ENCODE results near the gene KCNT2. TPM values are rescaled to one million over a fixed set of nuclear protein-coding genes. Genes with fewer than 3 reads are reported as not detected.

KCNT2 gene
- total and polyA plus RNA-seq, 2 of the 8 experiments (the other 6 are each of a cell fraction or from before 2014, with no cell fraction given), result 2.3 to 10.2 TPM

DNA sequence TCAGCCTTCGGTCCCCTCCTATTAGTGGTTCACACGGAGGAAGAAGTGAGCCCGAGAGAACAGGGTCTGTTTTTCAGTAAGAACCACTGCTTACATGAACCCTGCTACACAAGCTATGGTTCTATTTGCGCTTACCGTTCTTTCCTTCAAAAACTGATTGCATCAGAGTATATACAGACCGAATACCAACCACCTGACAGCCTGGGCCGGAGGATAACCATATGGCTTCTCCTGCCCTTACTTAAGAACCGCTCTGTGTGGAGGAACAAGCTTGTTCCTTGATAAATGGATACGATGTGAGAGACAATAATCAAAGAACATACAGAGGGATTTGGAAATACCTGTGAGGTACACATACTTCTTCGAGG, 1.1 kb upstream of the KCNT2 start (continued):
- TF ChIP-seq, protein P1, sequence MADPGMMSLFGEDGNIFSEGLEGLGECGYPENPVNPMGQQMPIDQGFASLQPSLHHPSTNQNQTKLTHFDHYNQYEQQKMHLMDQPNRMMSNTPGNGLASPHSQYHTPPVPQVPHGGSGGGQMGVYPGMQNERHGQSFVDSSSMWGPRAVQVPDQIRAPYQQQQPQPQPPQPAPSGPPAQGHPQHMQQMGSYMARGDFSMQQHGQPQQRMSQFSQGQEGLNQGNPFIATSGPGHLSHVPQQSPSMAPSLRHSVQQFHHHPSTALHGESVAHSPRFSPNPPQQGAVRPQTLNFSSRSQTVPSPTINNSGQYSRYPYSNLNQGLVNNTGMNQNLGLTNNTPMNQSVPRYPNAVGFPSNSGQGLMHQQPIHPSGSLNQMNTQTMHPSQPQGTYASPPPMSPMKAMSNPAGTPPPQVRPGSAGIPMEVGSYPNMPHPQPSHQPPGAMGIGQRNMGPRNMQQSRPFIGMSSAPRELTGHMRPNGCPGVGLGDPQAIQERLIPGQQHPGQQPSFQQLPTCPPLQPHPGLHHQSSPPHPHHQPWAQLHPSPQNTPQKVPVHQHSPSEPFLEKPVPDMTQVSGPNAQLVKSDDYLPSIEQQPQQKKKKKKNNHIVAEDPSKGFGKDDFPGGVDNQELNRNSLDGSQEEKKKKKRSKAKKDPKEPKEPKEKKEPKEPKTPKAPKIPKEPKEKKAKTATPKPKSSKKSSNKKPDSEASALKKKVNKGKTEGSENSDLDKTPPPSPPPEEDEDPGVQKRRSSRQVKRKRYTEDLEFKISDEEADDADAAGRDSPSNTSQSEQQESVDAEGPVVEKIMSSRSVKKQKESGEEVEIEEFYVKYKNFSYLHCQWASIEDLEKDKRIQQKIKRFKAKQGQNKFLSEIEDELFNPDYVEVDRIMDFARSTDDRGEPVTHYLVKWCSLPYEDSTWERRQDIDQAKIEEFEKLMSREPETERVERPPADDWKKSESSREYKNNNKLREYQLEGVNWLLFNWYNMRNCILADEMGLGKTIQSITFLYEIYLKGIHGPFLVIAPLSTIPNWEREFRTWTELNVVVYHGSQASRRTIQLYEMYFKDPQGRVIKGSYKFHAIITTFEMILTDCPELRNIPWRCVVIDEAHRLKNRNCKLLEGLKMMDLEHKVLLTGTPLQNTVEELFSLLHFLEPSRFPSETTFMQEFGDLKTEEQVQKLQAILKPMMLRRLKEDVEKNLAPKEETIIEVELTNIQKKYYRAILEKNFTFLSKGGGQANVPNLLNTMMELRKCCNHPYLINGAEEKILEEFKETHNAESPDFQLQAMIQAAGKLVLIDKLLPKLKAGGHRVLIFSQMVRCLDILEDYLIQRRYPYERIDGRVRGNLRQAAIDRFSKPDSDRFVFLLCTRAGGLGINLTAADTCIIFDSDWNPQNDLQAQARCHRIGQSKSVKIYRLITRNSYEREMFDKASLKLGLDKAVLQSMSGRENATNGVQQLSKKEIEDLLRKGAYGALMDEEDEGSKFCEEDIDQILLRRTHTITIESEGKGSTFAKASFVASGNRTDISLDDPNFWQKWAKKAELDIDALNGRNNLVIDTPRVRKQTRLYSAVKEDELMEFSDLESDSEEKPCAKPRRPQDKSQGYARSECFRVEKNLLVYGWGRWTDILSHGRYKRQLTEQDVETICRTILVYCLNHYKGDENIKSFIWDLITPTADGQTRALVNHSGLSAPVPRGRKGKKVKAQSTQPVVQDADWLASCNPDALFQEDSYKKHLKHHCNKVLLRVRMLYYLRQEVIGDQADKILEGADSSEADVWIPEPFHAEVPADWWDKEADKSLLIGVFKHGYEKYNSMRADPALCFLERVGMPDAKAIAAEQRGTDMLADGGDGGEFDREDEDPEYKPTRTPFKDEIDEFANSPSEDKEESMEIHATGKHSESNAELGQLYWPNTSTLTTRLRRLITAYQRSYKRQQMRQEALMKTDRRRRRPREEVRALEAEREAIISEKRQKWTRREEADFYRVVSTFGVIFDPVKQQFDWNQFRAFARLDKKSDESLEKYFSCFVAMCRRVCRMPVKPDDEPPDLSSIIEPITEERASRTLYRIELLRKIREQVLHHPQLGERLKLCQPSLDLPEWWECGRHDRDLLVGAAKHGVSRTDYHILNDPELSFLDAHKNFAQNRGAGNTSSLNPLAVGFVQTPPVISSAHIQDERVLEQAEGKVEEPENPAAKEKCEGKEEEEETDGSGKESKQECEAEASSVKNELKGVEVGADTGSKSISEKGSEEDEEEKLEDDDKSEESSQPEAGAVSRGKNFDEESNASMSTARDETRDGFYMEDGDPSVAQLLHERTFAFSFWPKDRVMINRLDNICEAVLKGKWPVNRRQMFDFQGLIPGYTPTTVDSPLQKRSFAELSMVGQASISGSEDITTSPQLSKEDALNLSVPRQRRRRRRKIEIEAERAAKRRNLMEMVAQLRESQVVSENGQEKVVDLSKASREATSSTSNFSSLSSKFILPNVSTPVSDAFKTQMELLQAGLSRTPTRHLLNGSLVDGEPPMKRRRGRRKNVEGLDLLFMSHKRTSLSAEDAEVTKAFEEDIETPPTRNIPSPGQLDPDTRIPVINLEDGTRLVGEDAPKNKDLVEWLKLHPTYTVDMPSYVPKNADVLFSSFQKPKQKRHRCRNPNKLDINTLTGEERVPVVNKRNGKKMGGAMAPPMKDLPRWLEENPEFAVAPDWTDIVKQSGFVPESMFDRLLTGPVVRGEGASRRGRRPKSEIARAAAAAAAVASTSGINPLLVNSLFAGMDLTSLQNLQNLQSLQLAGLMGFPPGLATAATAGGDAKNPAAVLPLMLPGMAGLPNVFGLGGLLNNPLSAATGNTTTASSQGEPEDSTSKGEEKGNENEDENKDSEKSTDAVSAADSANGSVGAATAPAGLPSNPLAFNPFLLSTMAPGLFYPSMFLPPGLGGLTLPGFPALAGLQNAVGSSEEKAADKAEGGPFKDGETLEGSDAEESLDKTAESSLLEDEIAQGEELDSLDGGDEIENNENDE (IDR thresholded peaks at IDR 0.05; ENCODE audit: insufficient replicate concordance, low read length), result no peak

Data from H1 (cell line).